HCT116 (cell line): ENCODE results near the gene FBXO46. TPM values are rescaled to one million over a fixed set of nuclear protein-coding genes. Genes with fewer than 3 reads are reported as not detected.
A peak's percentile ranks its signal among the peaks of the same experiment; 100 is the strongest.

Experiments used
- ATAC-seq: fragments of 200-7000 bp; cut with Tn5 transposase; 2 replicates; pipeline ENCODE4 v1.9.1; 2020; ENCODE audit warnings: mild to moderate bottlenecking, moderate library complexity
- BruUV-seq: library from RNA; stranded (reverse); fragments of 400-500 nt; replicated peaks from 2 replicates; lab custom pipeline; 2021; lab: Mats Ljungman, UMichigan
- CTCF ChIA-PET: fragments of 300-600 bp; sonication (Branson Sonifier 250); formaldehyde crosslinking; loops from one replicate; lab custom pipeline; 2021; ENCODE audit warnings: antibody characterized with exemption; lab: Charles Lee
- POLR2A ChIA-PET: fragments of 300-600, 350-600 bp; sonication (Branson Sonifier 250); formaldehyde crosslinking; loops from one replicate; lab custom pipeline; 2021; ENCODE audit warnings: antibody characterized with exemption; lab: Charles Lee
- RAD21 ChIA-PET, 2 experiments: fragments of 300-600 bp; sonication (Branson Sonifier 250); formaldehyde crosslinking; loops; one replicate each; lab custom pipeline; 2023; ENCODE audit warnings: low total read pairs in 2 of 2; ENCODE audit not compliant: uncharacterized antibody in 2 of 2, unreplicated experiment in 2 of 2, low non-redundant PET in 1 of 2; lab: Charles Lee
- DNase-seq: peaks from one replicate; pipeline ENCODE4 v3.0.0-alpha.2; 2010; ENCODE audit warnings: low read depth, low spot score
- H2AFZ ChIP-seq: fragments of 200-600 bp; shearing (Covaris generic), sonication (generic); 2 replicates; pipeline ENCODE4 v1.6.1; 2017; ENCODE audit warnings: low read depth, mixed run types, mixed read lengths, antibody characterized with exemption, low read length; ENCODE audit not compliant: poor library complexity, severe bottlenecking
- H3K27ac ChIP-seq: 2 replicates; pipeline ENCODE4 v1.5.1; 2012; ENCODE audit warnings: low read depth, low read length
- H3K27me3 ChIP-seq: fragments of 200-600 bp; sonication (generic); 2 replicates; pipeline ENCODE4 v1.6.1; 2016; ENCODE audit warnings: mixed run types, low read length, mixed read lengths; ENCODE audit not compliant: insufficient read depth
- H3K36me3 ChIP-seq, 2 experiments: fragments of 200-500 bp in 1 of 2; fragments of 200-600 bp in 1 of 2; sonication (Bioruptor generic) in 1 of 2; sonication (generic) in 1 of 2; 2 replicates each; pipeline versions ENCODE4 v1.5.1 to v1.6.1; 2014 to 2016; ENCODE audit warnings: low read length in 2 of 2, inconsistent platforms in 1 of 2, mixed read lengths in 1 of 2, mixed run types in 1 of 2; ENCODE audit not compliant: insufficient read depth in 2 of 2, control insufficient read depth in 1 of 2
- H3K4me1 ChIP-seq, 2 experiments: fragments of 200-600 bp in 1 of 2; sonication (generic) in 1 of 2; 2 replicates each; pipeline versions ENCODE4 v1.5.1 to v1.6.1; 2012 to 2017; ENCODE audit warnings: low read length in 2 of 2, inconsistent platforms in 1 of 2, mild to moderate bottlenecking in 1 of 2, mixed read lengths in 1 of 2, mixed run types in 1 of 2, moderate library complexity in 1 of 2; ENCODE audit not compliant: insufficient read depth in 2 of 2, control insufficient read depth in 1 of 2
- H3K4me2 ChIP-seq: fragments of 200-600 bp; sonication (generic); 2 replicates; pipeline ENCODE4 v1.6.1; 2017; ENCODE audit warnings: mixed run types, low read length, mixed read lengths
- H3K4me3 ChIP-seq, 2 experiments: fragments of 200-600 bp in 1 of 2; sonication (generic) in 1 of 2; replicated peaks in 1 of 2; 2 replicates each; pipeline ENCODE4 v1.5.1; 2011 to 2016; ENCODE audit warnings: low read length in 2 of 2, control low read depth in 1 of 2, low read depth in 1 of 2, mild to moderate bottlenecking in 1 of 2, mixed read lengths in 1 of 2, mixed run types in 1 of 2
- H3K79me2 ChIP-seq: fragments of 200-600 bp; sonication (generic); 2 replicates; pipeline ENCODE4 v1.6.1; 2017; ENCODE audit warnings: mild to moderate bottlenecking, mixed run types, low read length, moderate library complexity, mixed read lengths; ENCODE audit not compliant: insufficient read depth
- H3K9ac ChIP-seq: fragments of 200-600 bp; sonication (generic); 2 replicates; pipeline ENCODE4 v1.6.1; 2016; ENCODE audit warnings: low read length, mixed read lengths
- H3K9me2 ChIP-seq: fragments of 200-600 bp; sonication (generic), shearing (Covaris generic); 2 replicates; pipeline ENCODE4 v1.6.1; 2017; ENCODE audit warnings: mixed run types, mild to moderate bottlenecking, moderate library complexity; ENCODE audit not compliant: insufficient read depth
- H3K9me3 ChIP-seq, 2 experiments: fragments of 200-500 bp in 1 of 2; fragments of 200-600 bp in 1 of 2; sonication (Bioruptor generic) in 1 of 2; sonication (generic) in 1 of 2; 2 replicates each; pipeline ENCODE4 v1.6.1; 2014 to 2017; ENCODE audit warnings: low read length in 2 of 2, mixed read lengths in 2 of 2, inconsistent platforms in 1 of 2, low read depth in 1 of 2, mild to moderate bottlenecking in 1 of 2, mixed run types in 1 of 2, moderate library complexity in 1 of 2; ENCODE audit not compliant: control insufficient read depth in 1 of 2, insufficient read depth in 1 of 2
- H4K20me1 ChIP-seq: fragments of 200-600 bp; sonication (generic), shearing (Covaris generic); 2 replicates; pipeline ENCODE4 v1.6.1; 2017; ENCODE audit warnings: mixed run types, mild to moderate bottlenecking, moderate library complexity; ENCODE audit not compliant: insufficient read depth
- ATF3 ChIP-seq: IDR thresholded peaks from 2 replicates; pipeline ENCODE4 v1.6.1; 2012
- ELF1 ChIP-seq: IDR thresholded peaks from 2 replicates; pipeline ENCODE4 v1.6.1; 2012; ENCODE audit warnings: low read depth, borderline replicate concordance
- EZH2 ChIP-seq: fragments of 200-600 bp; sonication (generic); IDR thresholded peaks from 2 replicates; pipeline ENCODE4 v1.6.1; 2017; ENCODE audit warnings: antibody characterized with exemption, mixed run types
- EZH2phosphoT487 ChIP-seq: fragments of 200-600 bp; IDR thresholded peaks from 2 replicates; pipeline ENCODE4 v1.6.1; 2018; ENCODE audit warnings: antibody characterized with exemption, borderline replicate concordance
- FOSL1 ChIP-seq: IDR thresholded peaks from 2 replicates; pipeline ENCODE4 v1.6.1; 2012; ENCODE audit warnings: low read depth
- JUND ChIP-seq: IDR thresholded peaks from 2 replicates; pipeline ENCODE4 v1.6.1; 2012
- MAX ChIP-seq: IDR thresholded peaks from 2 replicates; pipeline ENCODE4 v1.6.1; 2012
- POLR2A ChIP-seq: IDR thresholded peaks from 2 replicates; pipeline ENCODE4 v1.7.0; 2011; ENCODE audit warnings: borderline replicate concordance; ENCODE audit not compliant: insufficient read depth, insufficient read length; ENCODE audit errors: extremely low read depth
- RAD21 ChIP-seq: IDR thresholded peaks from 2 replicates; pipeline ENCODE4 v1.6.1; 2012; ENCODE audit warnings: low read depth, mild to moderate bottlenecking
- REST ChIP-seq: IDR thresholded peaks from 2 replicates; pipeline ENCODE4 v1.6.1; 2012; ENCODE audit warnings: low read depth
- SIN3A ChIP-seq: IDR thresholded peaks from 2 replicates; pipeline ENCODE4 v1.6.1; 2012; ENCODE audit warnings: low read depth
- SP1 ChIP-seq: IDR thresholded peaks from 2 replicates; pipeline ENCODE4 v1.6.1; 2012; ENCODE audit warnings: low read depth
- SRF ChIP-seq: IDR thresholded peaks from 2 replicates; pipeline ENCODE4 v1.6.1; 2012; ENCODE audit warnings: low read depth
- TCF7L2 ChIP-seq: IDR thresholded peaks from 2 replicates; pipeline ENCODE4 v1.7.0; 2011; ENCODE audit warnings: borderline replicate concordance, inconsistent platforms; ENCODE audit not compliant: insufficient read depth, insufficient read length; ENCODE audit errors: extremely low read depth
- YY1 ChIP-seq: IDR thresholded peaks from 2 replicates; pipeline ENCODE4 v1.6.1; 2011; ENCODE audit warnings: low read length, low read depth, moderate library complexity, mild to moderate bottlenecking; ENCODE audit not compliant: insufficient replicate concordance; ENCODE audit errors: extremely low read depth
- ZFX ChIP-seq: fragments of 450-650 bp; IDR thresholded peaks from 2 replicates; pipeline ENCODE4 v1.6.1; 2017
- intact Hi-C: fragments of 100-400 bp; cut with micrococcal nuclease; formaldehyde crosslinking; loops from 2 replicates; pipeline ENCODE4 v1.10.0; 2022
- total RNA-seq: library from RNA; stranded (reverse); gene quantifications from one replicate; pipeline ENCODE4 v1.2.1, GENCODE V29; 2021; ENCODE audit not compliant: unreplicated experiment

The FBXO46 gene
- total RNA-seq, 1 experiment from 2014 or later: 31.7 TPM

- TF ChIP-seq REST (no peak), EZH2 (no peak), SIN3A (peak; percentile 36; the same call in 1 of the 2 replicates), EZH2phosphoT487 (no peak), ATF3 (no peak)
Measured at GRCh38 chr19:45730368-45731288, at the start of gene FBXO46 (continued).

- Histone ChIP-seq H3K36me3 (peaks cover 0 to 10% of the 10 kb centered on the region in 2 experiments; a peak in 3 of 4 replicates), H3K9me2 (no peaks in the 10 kb centered on the region), H4K20me1 (no peaks in the 10 kb centered on the region), H3K27ac (peak overlapping the region; percentile 91), H3K79me2 (no peaks in the 10 kb centered on the region), H3K9me3 (no peaks in the 10 kb centered on the region), H3K9ac (peak overlapping the region; percentile 52), H3K4me3 (0 out of 4 replicates have a peak overlapping the region, but pooled peaks of 1 of the 2 experiments have one; percentile 26), H3K4me2 (peak overlapping the region; percentile 84), H2AFZ (no peak overlapping the region), H3K27me3 (no peaks in the 10 kb centered on the region), H3K4me1 (peaks cover 45 to 60% of the 10 kb centered on the region in 2 experiments)
- DNase-seq (no peak), ATAC-seq (no peak)
- no TSS peak for BruUV-seq
- ChIA-PET POLR2A (interaction anchor here (0.7 to 5.1 kb wide), 2 partner anchors 11 to 35 kb away, joined by 3 to 50 read pairs; partner anchors contain the start of gene SIX5), RAD21 (no interaction called here), CTCF (interaction anchor here (2.2 to 3.5 kb wide), 2 partner anchors 10 to 11 kb away, joined by 36 to 71 read pairs; partner anchors contain the start of gene SIX5)
- TF ChIP-seq TCF7L2: no peak
- TF ChIP-seq FOSL1: no peak
- TF ChIP-seq SP1: no peak
- TF ChIP-seq SRF: no peak
- no peak for TF ChIP-seq JUND
- TF ChIP-seq ELF1: no peak
- no peak for TF ChIP-seq POLR2A
- TF ChIP-seq MAX: no peak
- TF ChIP-seq REST: no peak
- TF ChIP-seq RAD21: no peak
- TF ChIP-seq ATF3: no peak
- TF ChIP-seq EZH2phosphoT487: no peak
- no peak for TF ChIP-seq YY1
- TF ChIP-seq ZFX: no peak
- intact Hi-C loops: no loop called here
Measured at GRCh38 chr19:45780146-45780447, 49.4 kb upstream of the FBXO46 start.
